IPS-18c (cell line): ENCODE results near the gene AGPAT3.
"Not testable (repeated sequence)": the region's sequence is repeated elsewhere in the genome, so short reads cannot be mapped to it uniquely, and the experiment has no call there.

Experiments
- H3K4me3 ChIP-seq: 2 replicates; pipeline ENCODE4 v1.7.0; 2013; ENCODE audit warnings: low read depth, mild to moderate bottlenecking, low read length, moderate library complexity; ENCODE audit not compliant: insufficient read depth
- H3K9me3 ChIP-seq: one replicate; pipeline ENCODE4 v1.6.1; 2013; ENCODE audit warnings: mild to moderate bottlenecking, low read length, moderate library complexity; ENCODE audit not compliant: control insufficient read depth, insufficient read depth

Gene AGPAT3

GRCh38 chr21:43829161-43829560, 35.9 kb upstream of the AGPAT3 start:
- Histone ChIP-seq H3K4me3 (no peak overlapping the region), H3K9me3 (peaks cover 2% of the 10 kb centered on the region)

- H3K4me3 ChIP-seq, result no peak overlapping the region
- H3K9me3 ChIP-seq, result peaks cover 2% of the 10 kb centered on the region
Measured at GRCh38 chr21:43829575-43830119, 35.4 kb upstream of the AGPAT3 start.

DNA sequence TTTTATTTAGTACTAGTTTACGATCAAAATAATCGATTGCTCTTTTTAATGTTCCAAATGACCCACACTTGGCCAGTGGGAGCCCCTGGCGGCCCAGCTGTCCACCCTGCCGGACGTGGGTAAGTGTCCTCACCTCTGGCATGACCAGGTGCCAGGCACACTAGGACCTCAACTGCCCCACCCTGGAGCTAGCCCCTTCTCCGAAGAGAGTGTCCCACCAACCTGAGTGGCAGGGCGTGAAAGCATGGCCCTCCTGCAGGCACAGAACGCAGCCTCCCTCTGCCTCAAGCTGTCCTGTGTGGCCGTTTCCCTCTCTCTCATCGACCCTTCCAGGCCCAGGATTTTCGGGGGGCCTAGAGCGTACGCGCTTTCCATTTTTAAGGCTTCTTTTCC, 32.9 kb upstream of the AGPAT3 start:
- Histone ChIP-seq H3K9me3 (peaks cover 2% of the 10 kb centered on the region), H3K4me3 (no peak overlapping the region)

GRCh38 chr21:43832648-43833047, 32.4 kb upstream of the AGPAT3 start:
- Histone ChIP-seq H3K4me3 (no peak overlapping the region), H3K9me3 (no peaks in the 10 kb centered on the region)

DNA sequence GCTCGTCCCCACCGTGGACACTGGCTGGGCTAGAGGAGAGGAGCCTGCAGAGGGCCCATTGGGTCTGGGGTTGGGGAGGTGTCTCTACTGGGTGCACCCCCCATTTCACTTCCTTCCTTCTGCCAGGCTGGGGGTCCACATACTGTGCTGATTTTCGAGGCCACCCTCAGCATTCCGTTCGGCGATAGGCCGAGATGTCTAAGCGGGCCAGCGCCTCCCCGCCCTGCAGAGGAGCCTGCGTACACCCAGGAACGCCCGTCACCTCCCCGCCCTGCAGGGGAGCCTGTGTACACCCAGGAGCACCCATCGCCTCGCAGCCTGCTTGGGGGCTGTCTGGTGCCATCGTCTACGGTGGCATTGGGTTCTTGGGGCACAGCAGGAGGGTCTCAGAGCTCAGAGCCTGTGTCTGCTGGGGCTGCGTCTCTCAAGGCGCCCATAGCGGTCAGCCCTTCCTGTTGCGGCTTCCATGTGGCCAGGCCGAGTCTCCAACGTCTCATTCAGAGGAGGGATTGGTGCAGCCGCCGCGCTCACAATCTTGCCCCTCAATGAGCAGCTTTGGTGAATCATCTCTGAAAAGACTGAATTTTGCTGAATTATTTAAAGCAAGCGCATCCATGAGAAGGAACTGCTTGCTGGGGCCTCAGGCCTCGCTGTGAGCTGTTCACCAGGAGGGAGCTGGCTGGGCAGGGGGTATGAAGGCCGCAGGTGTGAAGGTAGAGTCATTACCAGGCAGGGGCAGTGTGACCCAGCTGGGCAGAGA, 30.7 kb upstream of the AGPAT3 start:
- Histone ChIP-seq H3K4me3 (no peak overlapping the region), H3K9me3 (no peaks in the 10 kb centered on the region)

DNA sequence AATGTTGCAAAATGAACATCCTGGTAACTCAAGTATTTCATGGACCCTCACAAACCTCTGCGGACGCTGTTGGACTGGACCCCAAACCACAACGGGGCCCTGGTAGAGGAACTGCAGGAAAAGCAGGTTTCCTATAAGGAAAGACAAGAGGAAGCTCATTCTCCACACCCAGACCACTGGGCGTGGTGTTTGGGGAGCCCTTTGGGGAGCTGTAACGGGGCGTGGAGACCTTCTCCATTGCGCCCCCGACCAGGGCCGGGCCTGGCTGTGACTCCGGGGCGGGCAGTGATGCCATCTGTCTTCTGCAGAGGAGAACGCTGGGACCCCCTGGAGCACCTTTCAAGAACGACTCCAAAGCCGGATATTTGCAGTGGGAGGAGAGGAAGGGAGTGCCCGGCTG, 30.0 kb upstream of the AGPAT3 start:
- Histone ChIP-seq H3K4me3 (no peak overlapping the region), H3K9me3 (no peaks in the 10 kb centered on the region)

- no peak overlapping the region for H3K4me3 ChIP-seq
- no peaks in the 10 kb centered on the region for H3K9me3 ChIP-seq
Measured at GRCh38 chr21:43835861-43836260, 29.2 kb upstream of the AGPAT3 start.

- Histone ChIP-seq H3K4me3 (no peak overlapping the region), H3K9me3 (no peaks in the 10 kb centered on the region)
Measured at GRCh38 chr21:43836616-43837015, 28.4 kb upstream of the AGPAT3 start.

GRCh38 chr21:43840259-43840658, 24.8 kb upstream of the AGPAT3 start:
- H3K4me3 ChIP-seq, result no peak overlapping the region

DNA sequence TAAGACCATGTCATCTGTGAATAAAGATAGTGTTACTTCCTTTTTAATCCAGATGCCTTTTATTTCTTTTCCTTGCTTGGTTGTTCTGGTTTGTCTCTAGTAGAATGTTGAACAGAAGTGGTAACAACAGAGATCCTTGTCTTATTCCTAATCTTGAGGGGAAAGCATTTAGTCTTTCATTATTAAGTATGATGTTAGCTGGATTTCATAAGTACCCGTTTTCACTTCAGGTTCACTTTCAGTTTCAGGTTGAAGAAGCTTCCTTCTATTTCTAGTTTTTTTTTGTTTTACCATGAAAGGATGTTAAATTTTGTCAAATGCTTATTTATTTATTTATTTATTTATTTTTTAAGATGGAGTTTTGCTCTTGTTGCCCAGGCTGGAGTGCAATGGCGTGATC, 22.3 kb upstream of the AGPAT3 start:
- no peak overlapping the region for H3K4me3 ChIP-seq

More at GRCh38 chr21:43840259-43840658, 24.8 kb upstream of the AGPAT3 start:
- H3K9me3 ChIP-seq, result no peaks in the 10 kb centered on the region

GRCh38 chr21:43844906-43845305, 20.1 kb upstream of the AGPAT3 start:
- H3K4me3 ChIP-seq, H3K9me3 ChIP-seq: not testable (repeated sequence)

More for the DNA sequence above, 22.3 kb upstream of the AGPAT3 start:
- no peaks in the 10 kb centered on the region for H3K9me3 ChIP-seq

GRCh38 chr21:43845386-43845785, 19.6 kb upstream of the AGPAT3 start:
- Histone ChIP-seq H3K9me3 (no peaks in the 10 kb centered on the region), H3K4me3 (no peak overlapping the region)

DNA sequence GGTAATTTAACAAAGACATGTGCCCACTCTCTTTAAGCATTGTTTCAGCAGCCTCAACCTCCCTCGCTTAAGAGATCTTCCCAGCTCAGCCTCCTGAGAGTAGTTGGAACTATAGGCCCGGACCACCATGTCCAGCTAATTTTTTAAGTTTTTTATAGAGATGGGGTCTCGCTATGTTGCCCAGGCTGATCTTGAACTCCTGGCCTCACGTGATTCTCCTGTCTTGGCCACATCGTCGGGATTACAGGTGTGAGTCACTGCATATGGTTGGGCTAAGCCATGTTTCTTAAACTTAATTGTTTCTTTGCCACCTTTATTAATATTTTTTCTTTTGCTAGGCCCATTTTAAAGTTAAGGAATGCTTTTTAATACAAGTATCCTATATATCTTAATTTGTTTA, 18.6 kb upstream of the AGPAT3 start:
- no peak overlapping the region for H3K4me3 ChIP-seq
- no peaks in the 10 kb centered on the region for H3K9me3 ChIP-seq

DNA sequence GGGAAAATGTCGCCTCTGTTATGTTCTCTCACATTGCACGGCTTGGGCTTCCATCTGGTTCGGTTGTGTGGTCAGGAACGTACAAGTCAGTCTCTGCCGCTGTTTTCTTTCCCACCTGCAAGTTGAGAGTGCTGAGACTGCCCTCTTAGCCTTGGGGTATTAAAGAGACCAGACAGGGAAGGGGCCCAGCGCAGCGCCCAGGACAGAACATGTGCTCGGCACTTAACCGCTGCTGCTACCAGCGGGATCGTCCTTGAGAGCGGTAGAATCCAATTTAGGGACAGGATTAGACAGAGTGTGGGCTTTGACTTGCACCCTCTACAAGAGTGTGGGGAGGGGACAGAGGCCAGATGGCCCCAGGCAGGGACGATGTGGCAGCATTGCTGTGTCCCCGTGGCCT, 17.7 kb upstream of the AGPAT3 start:
- Histone ChIP-seq H3K9me3 (no peaks in the 10 kb centered on the region), H3K4me3 (no peak overlapping the region)

- Histone ChIP-seq H3K4me3 (no peak overlapping the region), H3K9me3 (no peaks in the 10 kb centered on the region)
Measured at GRCh38 chr21:43848771-43849170, 16.3 kb upstream of the AGPAT3 start.

GRCh38 chr21:43849532-43850299, 15.3 kb upstream of the AGPAT3 start:
- Histone ChIP-seq H3K4me3 (no peak overlapping the region), H3K9me3 (no peaks in the 10 kb centered on the region)

DNA sequence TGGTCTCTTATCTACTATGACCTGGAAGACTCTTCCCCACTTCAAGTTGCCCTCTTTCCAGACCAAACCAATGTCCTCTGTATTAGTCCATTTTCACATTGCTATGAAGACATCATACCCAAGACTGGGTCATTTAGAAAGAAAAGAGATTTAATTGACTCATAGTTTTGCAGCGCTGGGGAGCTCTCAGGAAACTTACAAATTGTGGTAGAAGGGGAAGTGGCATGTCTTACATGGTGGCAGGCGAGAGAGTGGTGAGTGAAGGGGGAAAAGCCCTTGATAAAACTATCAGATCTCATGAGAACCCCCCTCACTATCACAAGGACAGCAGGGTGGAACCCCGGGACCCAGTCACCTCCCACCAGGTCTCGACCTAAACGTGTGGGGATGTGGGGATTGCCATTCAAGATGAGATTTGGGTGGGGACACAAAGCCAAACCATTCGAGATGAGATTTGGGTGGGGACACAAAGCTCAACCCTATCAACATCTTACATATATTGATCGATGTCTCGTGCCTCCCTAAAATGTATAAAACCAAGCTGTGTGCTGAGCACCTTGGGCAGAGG, 14.2 kb upstream of the AGPAT3 start:
- Histone ChIP-seq H3K4me3 (no peak overlapping the region), H3K9me3 (no peaks in the 10 kb centered on the region)

- no peak overlapping the region for H3K4me3 ChIP-seq
- no peaks in the 10 kb centered on the region for H3K9me3 ChIP-seq
Measured at GRCh38 chr21:43851593-43851992, 13.4 kb upstream of the AGPAT3 start.
